Posterior vena cava (tissue), 2 donors: ENCODE results near the gene HMOX1. TPM values are rescaled to one million over a fixed set of nuclear protein-coding genes. Genes with fewer than 3 reads are reported as not detected.

ENCODE experiments used
- DNase-seq: peaks from one replicate; pipeline ENCODE4 v3.0.0-alpha.2; 2020; ENCODE audit warnings: low spot score
- intact Hi-C, 2 donors: fragments of 100-400 bp; cut with DNase I; formaldehyde crosslinking; loops; one replicate each; pipeline versions ENCODE4 v1.14.1 to v1.14.2; 2022 to 2023
- long read RNA-seq, 2 donors: library from polyadenylated mRNA; unstranded; transcript quantifications; one replicate each; pipeline ENCODE4 v2.0.0, GENCODE V29; 2020 to 2021
- total RNA-seq, 2 donors: library from RNA; stranded (reverse); fragmentation: NEBNext Ultra II Directional; extraction: Animal tissue kit (Norgen Biotek cat#: 25700); gene quantifications; one replicate each; pipeline ENCODE4 v1.2.1, GENCODE V29; 2021
- donor health status: DM: yes; HTN: yes; CAD: no.
- donor health status: DM: yes; HTN: yes; CAD: no.

HMOX1 gene
- 10 to 100 TPM; 14.4 to 42.4 TPM for total RNA-seq
- long read RNA-seq, donor 1, partial matches to known transcripts: 0 of 3 reads
- long read RNA-seq, donor 1, other reads (novel, unspliced or antisense): 3 of 3 reads
- long read RNA-seq, donor 2, transcript HMOX1-201 (5 exons, 1,822 nt): major isoform, 10 of 15 reads
- long read RNA-seq, donor 2, partial matches to known transcripts: 5 of 15 reads
- long read RNA-seq, donor 2, other reads (novel, unspliced or antisense): 0 of 15 reads

- intact Hi-C loops: no loop called here
These were observed at the start of gene HMOX1 for GRCh38 chr22:35380537-35381423. TSS of gene HMOX1 (plus strand) at chr22:35381096. CDS start at chr22:35381174, 78 bp downstream.

DNA sequence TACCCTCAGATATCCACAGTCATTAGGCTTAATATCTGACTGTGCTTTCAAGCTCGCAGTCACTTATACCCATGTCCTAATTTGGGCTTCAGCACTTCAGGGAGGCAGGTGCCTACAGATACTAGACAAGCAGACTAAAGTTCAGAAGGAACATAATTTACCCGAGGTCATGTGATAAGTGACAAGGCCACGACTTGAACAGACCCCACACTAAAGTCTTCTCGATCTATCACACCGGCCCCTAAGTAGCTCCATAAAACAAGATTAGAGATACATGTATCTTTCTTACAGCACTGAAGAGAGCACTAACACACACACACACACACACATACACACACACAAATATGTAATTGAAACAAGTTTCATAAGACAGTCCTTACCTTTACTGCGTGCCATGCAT, 48.6 kb upstream of the HMOX1 start:
- intact Hi-C loops: no loop called here
- no peak for DNase-seq

More at GRCh38 chr22:35380537-35381423, at the start of gene HMOX1:
- DNase-seq: peak; percentile 98

DNA sequence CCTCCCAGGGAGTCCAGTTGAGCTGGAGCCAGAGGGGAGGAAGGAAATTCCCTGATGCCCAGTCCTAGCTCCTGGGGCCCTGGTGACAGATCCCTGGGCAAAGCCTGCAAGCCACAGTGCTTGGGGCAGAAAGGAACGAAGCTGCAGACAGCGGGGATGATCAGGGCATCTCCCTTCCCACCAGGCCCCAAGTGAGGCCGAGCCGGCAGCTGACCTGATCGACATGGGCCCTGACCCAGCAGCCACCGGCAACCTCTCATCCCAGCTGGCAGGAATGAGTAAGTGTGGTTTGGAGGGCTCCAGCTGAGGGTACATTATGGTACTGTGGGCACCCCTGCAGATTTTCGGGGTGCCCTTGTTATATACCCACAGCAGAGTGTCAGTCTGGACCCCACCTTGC, 47.7 kb upstream of the HMOX1 start:
- intact Hi-C loops: no loop called here
- no peak for DNase-seq

DNA sequence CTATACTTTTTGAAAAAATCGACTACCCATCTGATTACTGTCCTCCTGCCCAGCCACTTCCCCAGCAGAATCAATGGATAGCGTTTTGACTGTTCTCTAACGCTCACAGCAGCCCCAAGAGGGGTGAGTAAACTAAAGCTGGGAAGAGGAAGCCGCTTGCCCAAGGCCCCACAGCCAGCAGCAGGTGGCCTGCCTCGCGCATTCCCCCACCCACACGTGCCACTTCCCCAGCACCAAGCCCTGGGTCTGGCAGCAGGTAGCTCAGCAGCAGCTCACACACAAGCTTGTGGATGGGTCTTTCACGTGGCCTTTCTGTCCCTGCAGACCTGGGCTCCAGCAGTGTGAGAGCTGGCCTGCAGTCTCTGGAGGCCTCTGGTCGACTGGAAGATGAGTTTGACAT, 46.9 kb upstream of the HMOX1 start:
- intact Hi-C loops: no loop called here
- no peak for DNase-seq

- intact Hi-C loops: no loop called here
- no peak for DNase-seq
These were observed 45.4 kb upstream of the HMOX1 start for GRCh38 chr22:35335468-35335867.

GRCh38 chr22:35335936-35336781, 44.7 kb upstream of the HMOX1 start:
- DNase-seq: no peak
- intact Hi-C loops: no loop called here

DNA sequence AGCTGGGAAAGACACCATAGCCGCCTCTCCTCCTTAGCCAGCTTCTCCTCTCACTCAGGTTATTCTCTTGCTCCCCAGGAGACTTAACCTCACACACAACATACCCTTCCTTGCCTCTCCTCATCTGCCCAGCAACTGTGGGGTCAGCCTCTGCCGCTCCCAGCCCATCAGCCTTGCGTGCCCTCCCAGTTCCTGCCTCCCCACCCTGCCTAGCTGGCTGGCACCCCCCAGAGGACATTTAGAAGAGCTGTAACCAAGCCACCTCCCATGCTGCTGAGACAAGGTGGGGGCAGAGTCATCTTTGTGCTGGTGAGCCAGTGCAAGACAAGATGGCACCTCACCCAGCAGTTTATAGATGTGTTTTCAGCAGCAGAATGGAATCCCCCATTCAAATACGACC, 43.0 kb upstream of the HMOX1 start:
- intact Hi-C loops: no loop called here

GRCh38 chr22:35341090-35341874, 39.6 kb upstream of the HMOX1 start:
- no peak for DNase-seq
- intact Hi-C loops: no loop called here

More for the DNA sequence above, 43.0 kb upstream of the HMOX1 start:
- DNase-seq: no peak

DNA sequence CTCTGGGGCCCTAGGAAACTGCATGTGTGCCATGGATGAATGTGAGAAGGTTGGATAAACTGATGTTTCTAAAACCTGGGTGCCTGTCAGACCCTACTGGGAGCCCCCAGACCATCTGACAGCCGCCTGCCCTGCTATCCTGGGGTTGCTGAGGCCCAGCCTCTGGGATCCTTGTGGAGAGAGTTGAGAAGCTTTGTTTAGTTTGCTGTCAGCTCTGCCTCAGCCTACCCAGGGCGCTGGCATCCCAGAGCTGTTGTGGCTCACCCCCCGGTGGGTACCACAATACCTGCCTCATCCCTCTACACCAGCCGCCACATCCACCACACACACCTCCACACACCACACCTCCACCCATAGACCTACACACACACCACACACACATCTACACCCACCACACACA, 38.5 kb upstream of the HMOX1 start:
- intact Hi-C loops: no loop called here
- no peak for DNase-seq

DNA sequence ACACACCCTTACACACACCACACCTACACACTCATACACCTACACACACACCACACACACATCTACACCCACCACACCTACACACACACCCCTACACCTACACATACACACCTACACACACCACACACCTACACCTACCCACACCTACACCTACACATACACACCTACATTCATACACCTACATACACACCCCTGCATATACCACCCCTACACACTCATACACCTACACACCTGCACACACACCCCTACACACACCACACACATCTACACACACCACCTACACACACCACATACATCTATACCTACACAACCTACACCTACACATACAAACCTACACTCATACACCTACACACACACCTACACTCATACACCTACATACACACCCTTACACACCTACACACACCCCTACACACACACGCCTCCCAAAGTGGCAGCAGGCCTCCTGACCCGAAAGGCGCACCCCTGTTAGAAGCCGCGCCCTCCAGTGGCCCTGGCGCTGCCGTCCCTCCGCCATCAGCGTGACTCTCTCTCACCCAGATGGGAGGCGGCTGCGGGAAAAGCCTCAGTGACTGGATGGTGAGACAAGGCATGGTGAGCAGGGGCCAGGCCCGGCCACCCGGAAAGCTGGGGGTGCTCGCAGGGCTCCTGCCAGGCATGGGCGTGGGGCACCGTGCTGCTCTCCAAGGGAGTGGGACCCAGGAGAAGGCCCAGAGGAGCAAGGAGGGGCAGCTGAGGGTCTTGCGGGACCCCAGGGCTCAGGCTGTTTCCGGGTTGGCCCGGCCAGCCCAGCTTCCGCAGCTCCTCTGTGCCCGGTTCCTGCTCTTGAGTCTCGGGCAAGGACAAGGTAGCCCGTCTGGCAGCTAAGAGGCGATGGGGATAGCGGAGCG, 37.0 kb upstream of the HMOX1 start:
- intact Hi-C loops: no loop called here
- DNase-seq: no peak

DNA sequence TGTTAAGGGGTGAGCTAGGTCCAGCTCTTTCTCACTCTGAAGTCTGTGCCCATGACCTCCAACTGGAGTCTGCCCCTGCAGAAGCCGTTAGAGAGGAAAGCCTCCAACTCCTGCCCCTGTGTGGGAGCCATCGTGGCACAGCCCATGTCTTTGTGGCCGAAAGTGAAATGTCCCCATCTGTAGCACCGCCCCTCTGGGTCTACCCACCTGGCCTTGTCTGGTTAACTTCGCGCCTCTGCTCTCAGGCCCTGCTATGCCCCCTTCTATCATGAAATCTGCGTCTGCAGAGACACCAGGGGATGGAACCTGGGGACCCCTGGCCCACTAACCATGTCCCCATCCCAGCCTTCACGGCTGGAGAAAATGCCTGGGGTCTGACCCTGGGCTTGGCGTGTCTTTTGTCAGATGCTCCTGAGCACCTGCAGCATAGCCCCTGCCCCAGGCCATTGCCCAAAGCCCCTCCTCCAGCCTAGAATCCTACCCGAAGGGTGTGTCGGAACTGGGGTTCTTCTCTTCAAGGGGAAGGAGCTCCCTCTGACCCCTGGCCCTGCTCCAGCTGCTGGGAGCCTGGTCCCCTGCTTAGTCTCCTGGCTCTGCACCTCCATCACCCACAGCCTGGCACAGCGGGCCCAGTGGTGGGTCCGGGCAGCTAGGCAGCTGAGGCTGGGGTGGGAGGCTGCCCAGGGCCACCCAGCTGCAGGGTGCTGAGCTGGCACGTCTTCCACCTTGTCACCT, 35.8 kb upstream of the HMOX1 start:
- intact Hi-C loops: no loop called here
- no peak for DNase-seq

- no peak for DNase-seq
- intact Hi-C loops: no loop called here
These were observed 34.9 kb upstream of the HMOX1 start for GRCh38 chr22:35345808-35346505.

DNA sequence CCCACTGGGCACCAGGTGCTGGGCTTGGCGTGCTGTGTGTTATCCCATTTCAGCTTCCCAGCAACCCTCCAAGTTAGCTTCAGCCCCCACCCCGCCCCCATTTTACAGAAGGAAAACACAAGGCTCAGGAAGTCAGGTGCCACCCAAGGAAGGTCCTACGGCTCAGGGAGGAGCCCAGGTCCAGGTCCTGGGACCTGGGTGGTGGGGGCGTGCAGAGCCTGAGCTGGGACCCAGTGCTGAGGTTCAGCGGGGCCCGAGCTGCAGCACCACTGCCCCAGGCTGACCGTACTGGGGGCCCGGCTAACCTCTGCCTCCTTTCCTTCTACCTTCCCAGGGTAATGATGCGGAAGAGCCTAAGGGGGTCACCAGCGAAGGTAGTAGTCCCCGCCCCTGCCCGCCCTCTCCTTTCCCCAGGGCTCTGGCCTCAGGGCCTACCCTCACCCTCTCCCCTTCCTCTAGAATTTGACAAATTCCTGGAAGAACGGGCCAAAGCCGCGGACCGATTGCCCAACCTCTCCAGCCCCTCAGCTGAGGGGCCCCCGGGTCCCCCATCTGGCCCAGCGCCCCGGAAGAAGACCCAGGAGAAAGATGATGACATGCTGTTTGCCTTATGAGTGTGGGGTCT, 34.2 kb upstream of the HMOX1 start:
- DNase-seq: no peak
- intact Hi-C loops: no loop called here

DNA sequence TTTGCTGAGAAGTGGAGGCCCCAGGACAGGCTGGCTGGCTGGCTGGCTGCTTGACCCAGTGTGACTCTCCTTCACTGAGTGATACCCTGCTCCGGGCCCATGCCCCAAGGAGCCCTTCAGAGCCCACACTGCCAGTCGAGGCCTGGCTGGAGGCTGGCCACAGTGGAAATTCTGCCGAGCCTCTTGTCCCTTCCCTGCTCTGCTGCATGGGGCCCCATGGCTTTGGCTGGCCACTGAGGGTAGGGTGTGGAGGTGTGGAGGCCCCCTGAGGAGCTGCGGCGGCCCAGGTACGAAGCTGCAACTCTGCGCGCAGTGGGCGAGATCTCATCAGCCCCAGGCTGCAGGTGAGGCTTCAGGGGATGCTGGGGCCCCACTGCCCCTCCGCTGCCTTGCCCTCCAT, 33.4 kb upstream of the HMOX1 start:
- intact Hi-C loops: no loop called here

DNA sequence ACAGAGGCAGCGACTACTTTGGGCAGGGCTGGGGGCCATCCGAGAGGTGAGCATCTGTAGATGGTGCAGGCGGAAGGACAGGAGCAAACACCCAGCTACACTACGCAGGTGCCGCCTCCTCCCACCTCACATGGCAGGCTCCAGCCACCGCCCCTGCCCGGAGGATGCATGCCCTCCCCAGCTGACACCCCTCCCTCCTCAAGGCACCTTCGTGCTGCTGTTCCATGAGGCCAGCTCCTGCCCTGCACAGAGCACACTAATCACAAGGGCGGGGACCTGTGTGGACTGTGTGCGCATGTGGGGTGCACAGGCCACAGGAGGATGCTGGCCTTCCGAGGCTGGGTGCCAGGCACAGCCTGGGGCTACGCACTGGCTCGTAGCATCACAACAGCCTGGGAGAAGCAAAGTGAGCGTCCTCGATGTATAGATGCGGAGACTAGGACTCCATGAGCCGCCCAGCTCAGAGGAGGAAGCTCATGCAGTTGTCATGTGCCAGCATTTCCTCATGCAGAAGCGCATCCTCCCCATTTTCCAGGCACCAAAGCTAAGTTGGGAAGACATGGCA, 32.8 kb upstream of the HMOX1 start:
- no peak for DNase-seq
- intact Hi-C loops: no loop called here

More for the DNA sequence above, 33.4 kb upstream of the HMOX1 start:
- no peak for DNase-seq

DNA sequence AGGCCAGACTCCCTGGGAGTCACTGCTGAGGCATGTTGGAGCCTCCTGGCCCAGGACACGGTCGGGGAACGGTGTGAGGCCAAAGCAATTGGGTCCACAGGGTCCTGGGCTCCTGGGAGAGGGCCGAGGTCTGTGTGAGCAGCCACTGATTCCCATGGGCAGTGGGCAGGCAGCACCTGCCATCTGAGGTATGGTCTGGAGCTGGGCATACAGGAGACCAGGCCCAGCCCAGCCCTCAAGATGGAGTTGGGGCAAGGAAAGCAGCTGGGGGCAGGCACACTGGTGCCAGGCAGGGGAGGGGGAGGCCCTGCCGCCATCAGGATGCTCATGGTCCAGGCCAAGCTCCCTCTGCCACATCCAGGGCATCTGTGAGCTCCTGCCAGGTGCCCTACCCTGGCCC, 32.2 kb upstream of the HMOX1 start:
- intact Hi-C loops: no loop called here

More for the DNA sequence above, 32.2 kb upstream of the HMOX1 start:
- DNase-seq: no peak
